BJ (cell line): ENCODE measurements around the gene IFRD2. TPM values are rescaled to one million over a fixed set of nuclear protein-coding genes. Genes with fewer than 3 reads are reported as not detected.

Source experiments
- CTCF ChIA-PET: fragments of 350-600 bp; formaldehyde crosslinking; extraction: SDS; loops from one replicate; lab custom pipeline; 2021; ENCODE audit warnings: antibody characterized with exemption, inconsistent platforms; lab: Yijun Ruan, JAX
- POLR2A ChIA-PET: fragments of 300-600 bp; sonication (Branson Sonifier 250); formaldehyde crosslinking; extraction: SDS; loops from one replicate; lab custom pipeline; 2021; ENCODE audit warnings: antibody characterized with exemption; lab: Charles Lee
- DNase-seq: peaks from one replicate; pipeline ENCODE4 v3.0.0-alpha.2; 2011; ENCODE audit warnings: low read depth
- H3K27me3 ChIP-seq: 2 replicates; pipeline ENCODE4 v1.6.0; 2011; ENCODE audit warnings: low read length; ENCODE audit not compliant: control insufficient read depth, insufficient read depth
- H3K36me3 ChIP-seq: 2 replicates; pipeline ENCODE4 v1.5.1; 2011; ENCODE audit warnings: low read length; ENCODE audit not compliant: control insufficient read depth, insufficient read depth
- H3K4me3 ChIP-seq: 2 replicates; pipeline ENCODE4 v1.5.1; 2011; ENCODE audit warnings: low read depth, mild to moderate bottlenecking, control low read depth, low read length
- CTCF ChIP-seq: IDR thresholded peaks from 2 replicates; pipeline ENCODE4 v1.5.1; 2011; ENCODE audit warnings: low read depth, mild to moderate bottlenecking, control low read depth, inconsistent platforms, low read length, moderate library complexity; ENCODE audit not compliant: insufficient read depth
- polyA plus RNA-seq: library from polyadenylated mRNA; depleted of rRNA; stranded (reverse); fragments of >200 nt; gene quantifications from 2 replicates; pipeline ENCODE4 v1.2.3, GENCODE V29; 2011

IFRD2 gene
- polyA plus RNA-seq, 1 experiment: 56.7 TPM

GRCh38 chr3:50324351-50325112, 32.3 kb upstream of the IFRD2 start:
- no peak overlapping the region for H3K4me3 ChIP-seq
- peak; percentile 94 for TF ChIP-seq CTCF
- DNase-seq: no peak
- ChIA-PET POLR2A (no interaction called here), CTCF (interaction anchor here (0.6 to 3.0 kb wide), 30 partner anchors 9 to 218 kb away, joined by 3 to 32 read pairs (median 4); partner anchors contain the start of genes HYAL3, LSMEM2 and NAA80)
- H3K27me3 ChIP-seq: no peaks in the 10 kb centered on the region
- peaks cover 5% of the 10 kb centered on the region for H3K36me3 ChIP-seq

GRCh38 chr3:50323614-50324199, 31.5 kb upstream of the IFRD2 start:
- POLR2A ChIA-PET: no interaction called here
- DNase-seq: no peak
- H3K27me3 ChIP-seq: no peaks in the 10 kb centered on the region
- peaks cover 8% of the 10 kb centered on the region for H3K36me3 ChIP-seq
- no peak overlapping the region for H3K4me3 ChIP-seq
- TF ChIP-seq CTCF: no peak
- CTCF ChIA-PET: interaction anchor here (0.5 to 3.0 kb wide), 27 partner anchors 8 to 518 kb away, joined by 3 to 32 read pairs (median 4); partner anchors contain the start of genes HYAL3, LSMEM2 and NAA80

GRCh38 chr3:50323092-50323600, 30.9 kb upstream of the IFRD2 start:
- ChIA-PET CTCF (interaction anchor here (0.5 to 3.0 kb wide), 14 partner anchors 8 to 518 kb away, joined by 3 to 20 read pairs (median 4); partner anchors contain the start of genes HYAL3, LSMEM2 and NAA80), POLR2A (no interaction called here)
- no peak for DNase-seq
- no peaks in the 10 kb centered on the region for H3K27me3 ChIP-seq
- no peak for TF ChIP-seq CTCF
- no peak overlapping the region for H3K4me3 ChIP-seq
- peaks cover 11% of the 10 kb centered on the region for H3K36me3 ChIP-seq

GRCh38 chr3:50322386-50323091, 30.3 kb upstream of the IFRD2 start, which contains the start of gene HYAL2:
HYAL2 (minus strand) TSS chr3:50322745; CDS start chr3:50320489, 2,256 bp downstream.
- peak within 1 kb of the TSS; percentile 53 for H3K4me3 ChIP-seq
- POLR2A ChIA-PET: no interaction called here
- CTCF ChIA-PET: interaction anchor here (0.9 to 3.0 kb wide), 12 partner anchors 7 to 220 kb away, joined by 3 to 20 read pairs (median 4); partner anchors contain the start of genes HYAL3, LSMEM2 and NAA80
- peaks cover 15% of the 10 kb centered on the region for H3K36me3 ChIP-seq
- no peak for TF ChIP-seq CTCF
- no peak for DNase-seq
- no peaks in the 10 kb centered on the region for H3K27me3 ChIP-seq
